ENCODE measurements around the gene BRD7. TPM values are rescaled to one million over a fixed set of nuclear protein-coding genes. Genes with fewer than 3 reads are reported as not detected.

The BRD7 gene
- total and polyA plus RNA-seq, 2 of the 4 experiments (the other 2 are of a cell fraction) = 24.8 to 29.9 TPM

DNA sequence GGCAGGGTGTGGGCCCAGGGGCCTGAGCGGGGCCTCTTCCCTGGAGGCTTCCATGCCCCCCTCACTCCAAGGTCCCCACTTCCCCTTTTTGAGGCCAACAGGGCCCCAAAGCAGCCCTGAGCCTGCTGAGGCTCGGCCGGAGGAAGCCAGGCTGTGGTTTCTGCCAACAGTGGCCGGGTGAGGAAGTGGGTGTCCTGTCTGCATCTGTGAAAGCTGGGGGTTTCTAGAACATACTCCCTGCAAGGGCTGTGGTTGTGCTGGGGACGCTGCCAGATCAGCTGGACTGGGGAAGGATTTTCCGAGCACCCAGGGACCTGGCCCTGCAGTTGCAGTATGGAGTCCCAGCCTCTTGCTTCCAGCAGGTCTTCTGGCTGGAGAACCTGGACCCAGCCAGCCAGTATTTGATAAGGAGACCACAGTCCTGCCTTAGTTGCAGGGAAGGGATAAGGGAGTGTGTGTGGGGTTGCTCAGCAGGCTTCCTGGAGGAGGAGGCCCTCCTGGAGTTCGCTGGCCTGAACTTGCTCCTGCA, 86.7 kb downstream of the BRD7 start:
- DNase-seq (no peak), ATAC-seq (ENCODE audit: low read depth) (no peak)
- dilution Hi-C loops (cut with HindIII; ENCODE audit: low sequenced_read_pairs, unreplicated experiment) (no loop called here), intact Hi-C loops (cut with micrococcal nuclease) (no loop called here), in situ Hi-C loops (cut with MboI; ENCODE audit: low sequenced_read_pairs) (no loop called here)
- Histone ChIP-seq H3K4ac (ENCODE audit: low read depth, low read length) (no peak overlapping the region), H3K14ac (replicated peaks; ENCODE audit: low read depth, low read length) (no peak overlapping the region), H3K23ac (ENCODE audit: low read depth, low read length) (no peak overlapping the region), H2AK9ac (replicated peaks; ENCODE audit: low read depth, low read length, poor library complexity) (no peak overlapping the region), H3K27ac (ENCODE audit: insufficient read depth, low read length) (no peak overlapping the region), H2BK120ac (ENCODE audit: low read depth, low read length) (no peak overlapping the region), H4K91ac (ENCODE audit: insufficient read depth, low read depth, low read length) (no peak overlapping the region), H2BK15ac (ENCODE audit: low read depth, low read length) (no peak overlapping the region), H4K5ac (ENCODE audit: low read depth, low read length) (no peak overlapping the region), H3K18ac (ENCODE audit: low read depth, low read length) (no peak overlapping the region), H4K8ac (ENCODE audit: low read depth in 2 of 2, low read length in 2 of 2) (no peak overlapping the region), H2BK20ac (ENCODE audit: low read depth, low read length) (no peak overlapping the region), H3K9me3 (ENCODE audit: control insufficient read depth, insufficient read depth, low read length) (peaks cover 4% of the 10 kb centered on the region; the same call in 1 of the 2 replicates), H3K9ac (ENCODE audit: low read depth, low read length) (no peak overlapping the region), H3K36me3 (ENCODE audit: control insufficient read depth, insufficient read depth, low read length) (peaks cover 1% of the 10 kb centered on the region; the same call in 1 of the 2 replicates), H3K4me2 (ENCODE audit: low read depth, low read length) (no peak overlapping the region), H2AK5ac (ENCODE audit: low read depth, low read length) (no peak overlapping the region), H3K9me1 (ENCODE audit: insufficient read depth, low read length) (no peaks in the 10 kb centered on the region), H3K27me3 (ENCODE audit: control insufficient read depth, insufficient read depth, low read length) (no peaks in the 10 kb centered on the region), H2AFZ (replicated peaks; ENCODE audit: low read length, poor library complexity) (no peak overlapping the region), H3K56ac (ENCODE audit: extremely low read depth, insufficient read depth, low read length) (no peak overlapping the region), H2BK5ac (ENCODE audit: low read depth, low read length, poor library complexity, severe bottlenecking) (no peak overlapping the region), H3K4me1 (ENCODE audit: control insufficient read depth, insufficient read depth, low read length) (0 out of 2 replicates have a peak, but pooled peaks cover 4% of the 10 kb centered on the region), H3K4me3 (ENCODE audit: insufficient read depth, low read depth, low read length) (no peak overlapping the region), H3K79me1 (ENCODE audit: low read depth in 1 of 2, low read length in 2 of 2) (peaks cover 0 to 27% of the 10 kb centered on the region in 2 experiments; a peak in 2 of 4 replicates), H4K20me1 (ENCODE audit: insufficient read depth, low read length) (peaks cover 31% of the 10 kb centered on the region)
- CTCF ChIA-PET = interaction anchor here (1.3 kb wide), 1 partner anchor 72 kb away, joined by 4 read pairs; no protein-coding TSS in a partner anchor
- WGBS, 2 experiments (ENCODE audit: extremely low coverage in 2 of 2, insufficient read length in 1 of 2) = 67% methylated on average over 2 of the region's 7 CpGs; no CpG with 5 or more reads in 1 of the 2 experiments
- no peak for TF ChIP-seq ELK1 (IDR thresholded peaks at IDR 0.05; ENCODE audit: borderline replicate concordance, low read depth, low read length)
- TF ChIP-seq CHD1 (IDR thresholded peaks at IDR 0.05; ENCODE audit: low read depth, low read length) = no peak
- TF ChIP-seq FOS (IDR thresholded peaks at IDR 0.05; ENCODE audit: low read depth, low read length) = no peak
- no peak for TF ChIP-seq MAFK (IDR thresholded peaks at IDR 0.05; ENCODE audit: low read depth, low read length)
- no peak for TF ChIP-seq RCOR1 (IDR thresholded peaks at IDR 0.05; ENCODE audit: insufficient replicate concordance, low read length)
- TF ChIP-seq RFX5 (IDR thresholded peaks at IDR 0.05; ENCODE audit: low read depth, low read length) = no peak
- TF ChIP-seq SMC3 (IDR thresholded peaks at IDR 0.05; ENCODE audit: low read depth, low read length) = no peak
- TF ChIP-seq RAD21 (IDR thresholded peaks at IDR 0.05; ENCODE audit: low read length) = no peak
- TF ChIP-seq, protein P1, sequence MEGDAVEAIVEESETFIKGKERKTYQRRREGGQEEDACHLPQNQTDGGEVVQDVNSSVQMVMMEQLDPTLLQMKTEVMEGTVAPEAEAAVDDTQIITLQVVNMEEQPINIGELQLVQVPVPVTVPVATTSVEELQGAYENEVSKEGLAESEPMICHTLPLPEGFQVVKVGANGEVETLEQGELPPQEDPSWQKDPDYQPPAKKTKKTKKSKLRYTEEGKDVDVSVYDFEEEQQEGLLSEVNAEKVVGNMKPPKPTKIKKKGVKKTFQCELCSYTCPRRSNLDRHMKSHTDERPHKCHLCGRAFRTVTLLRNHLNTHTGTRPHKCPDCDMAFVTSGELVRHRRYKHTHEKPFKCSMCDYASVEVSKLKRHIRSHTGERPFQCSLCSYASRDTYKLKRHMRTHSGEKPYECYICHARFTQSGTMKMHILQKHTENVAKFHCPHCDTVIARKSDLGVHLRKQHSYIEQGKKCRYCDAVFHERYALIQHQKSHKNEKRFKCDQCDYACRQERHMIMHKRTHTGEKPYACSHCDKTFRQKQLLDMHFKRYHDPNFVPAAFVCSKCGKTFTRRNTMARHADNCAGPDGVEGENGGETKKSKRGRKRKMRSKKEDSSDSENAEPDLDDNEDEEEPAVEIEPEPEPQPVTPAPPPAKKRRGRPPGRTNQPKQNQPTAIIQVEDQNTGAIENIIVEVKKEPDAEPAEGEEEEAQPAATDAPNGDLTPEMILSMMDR (conservative IDR thresholded peaks at IDR 0.05; ENCODE audit: low read depth, low read length) = no peak
- TF ChIP-seq, protein P2, sequence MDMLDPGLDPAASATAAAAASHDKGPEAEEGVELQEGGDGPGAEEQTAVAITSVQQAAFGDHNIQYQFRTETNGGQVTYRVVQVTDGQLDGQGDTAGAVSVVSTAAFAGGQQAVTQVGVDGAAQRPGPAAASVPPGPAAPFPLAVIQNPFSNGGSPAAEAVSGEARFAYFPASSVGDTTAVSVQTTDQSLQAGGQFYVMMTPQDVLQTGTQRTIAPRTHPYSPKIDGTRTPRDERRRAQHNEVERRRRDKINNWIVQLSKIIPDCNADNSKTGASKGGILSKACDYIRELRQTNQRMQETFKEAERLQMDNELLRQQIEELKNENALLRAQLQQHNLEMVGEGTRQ (IDR thresholded peaks at IDR 0.05; ENCODE audit: low read depth, low read length) = no peak
- no peak for TF ChIP-seq BHLHE40 (IDR thresholded peaks at IDR 0.05; ENCODE audit: low read depth, low read length)
- TF ChIP-seq MXI1 (IDR thresholded peaks at IDR 0.05; ENCODE audit: borderline replicate concordance, low read depth, low read length) = no peak
- no peak for TF ChIP-seq CEBPB (IDR thresholded peaks at IDR 0.05; ENCODE audit: low read depth, low read length)
- TF ChIP-seq MAZ (IDR thresholded peaks at IDR 0.05; ENCODE audit: borderline replicate concordance, low read depth, low read length) = no peak
- TF ChIP-seq POLR2A (IDR thresholded peaks at IDR 0.05; ENCODE audit: low read depth, low read length) = no peak
- BruUV-seq (replicated peaks) = no TSS peak
- POLR2A ChIA-PET (ENCODE audit: unreplicated experiment) = no interaction called here

Data from IMR-90 (cell line).